ENCODE data around the gene PDE7B.

The PDE7B gene

GRCh38 chr6:135932651-135933050 is 81.2 kb downstream of the PDE7B start:
- no peaks in the 10 kb centered on the region for H3K4me1 Mint-ChIP-seq
- no peak for DNase-seq (ENCODE audit: low spot score in 2 of 2)
- ATAC-seq (replicated peaks; ENCODE audit: extremely low read depth, poor library complexity, severe bottlenecking): no peak
- H3K27me3 Mint-ChIP-seq: no peaks in the 10 kb centered on the region
- no peak overlapping the region for H3K4me3 Mint-ChIP-seq
- no peak overlapping the region for H3K27ac Mint-ChIP-seq (ENCODE audit: low read depth)
- no peaks in the 10 kb centered on the region for H3K9me3 Mint-ChIP-seq
- no peaks in the 10 kb centered on the region for H3K36me3 Mint-ChIP-seq (ENCODE audit: insufficient read depth)

- Mint-ChIP-seq H3K27ac (ENCODE audit: low read depth) (no peak overlapping the region), H3K27me3 (no peaks in the 10 kb centered on the region), H3K4me3 (no peak overlapping the region), H3K4me1 (no peaks in the 10 kb centered on the region), H3K9me3 (no peaks in the 10 kb centered on the region), H3K36me3 (ENCODE audit: insufficient read depth) (no peaks in the 10 kb centered on the region)
- ATAC-seq (replicated peaks; ENCODE audit: extremely low read depth, poor library complexity, severe bottlenecking) (no peak), DNase-seq (ENCODE audit: low spot score in 2 of 2) (no peak)
These were observed 84.6 kb downstream of the PDE7B start for GRCh38 chr6:135935941-135936601.

GRCh38 chr6:135936606-135937005 is 85.1 kb downstream of the PDE7B start:
- no peak overlapping the region for H3K27ac Mint-ChIP-seq (ENCODE audit: low read depth)
- DNase-seq (ENCODE audit: low spot score in 2 of 2) (no peak), ATAC-seq (replicated peaks; ENCODE audit: extremely low read depth, poor library complexity, severe bottlenecking) (no peak)
- no peaks in the 10 kb centered on the region for H3K36me3 Mint-ChIP-seq (ENCODE audit: insufficient read depth)
- no peaks in the 10 kb centered on the region for H3K9me3 Mint-ChIP-seq
- no peaks in the 10 kb centered on the region for H3K4me1 Mint-ChIP-seq
- H3K27me3 Mint-ChIP-seq: no peaks in the 10 kb centered on the region
- H3K4me3 Mint-ChIP-seq: no peak overlapping the region

- no peaks in the 10 kb centered on the region for H3K9me3 Mint-ChIP-seq
- no peaks in the 10 kb centered on the region for H3K4me1 Mint-ChIP-seq
- no peak for ATAC-seq (replicated peaks; ENCODE audit: extremely low read depth, poor library complexity, severe bottlenecking)
- no peaks in the 10 kb centered on the region for H3K27me3 Mint-ChIP-seq
- H3K36me3 Mint-ChIP-seq (ENCODE audit: insufficient read depth): no peaks in the 10 kb centered on the region
- no peak for DNase-seq (ENCODE audit: low spot score in 2 of 2)
- no peak overlapping the region for H3K27ac Mint-ChIP-seq (ENCODE audit: low read depth)
- no peak overlapping the region for H3K4me3 Mint-ChIP-seq
These were observed 85.6 kb downstream of the PDE7B start for GRCh38 chr6:135937106-135937505.

- H3K9me3 Mint-ChIP-seq: no peaks in the 10 kb centered on the region
- DNase-seq (ENCODE audit: low spot score in 2 of 2): no peak
- H3K4me1 Mint-ChIP-seq: no peaks in the 10 kb centered on the region
- no peaks in the 10 kb centered on the region for H3K36me3 Mint-ChIP-seq (ENCODE audit: insufficient read depth)
- no peak for ATAC-seq (replicated peaks; ENCODE audit: extremely low read depth, poor library complexity, severe bottlenecking)
- H3K27me3 Mint-ChIP-seq: no peaks in the 10 kb centered on the region
- no peak overlapping the region for H3K27ac Mint-ChIP-seq (ENCODE audit: low read depth)
- H3K4me3 Mint-ChIP-seq: no peak overlapping the region
These were observed 87.2 kb downstream of the PDE7B start for GRCh38 chr6:135938576-135939207.

- H3K27ac Mint-ChIP-seq (ENCODE audit: low read depth): no peak overlapping the region
- DNase-seq (ENCODE audit: low spot score in 2 of 2) (no peak), ATAC-seq (replicated peaks; ENCODE audit: extremely low read depth, poor library complexity, severe bottlenecking) (no peak)
- H3K27me3 Mint-ChIP-seq: no peaks in the 10 kb centered on the region
- no peaks in the 10 kb centered on the region for H3K4me1 Mint-ChIP-seq
- no peaks in the 10 kb centered on the region for H3K36me3 Mint-ChIP-seq (ENCODE audit: insufficient read depth)
- no peak overlapping the region for H3K4me3 Mint-ChIP-seq
- no peaks in the 10 kb centered on the region for H3K9me3 Mint-ChIP-seq
These were observed 87.7 kb downstream of the PDE7B start for GRCh38 chr6:135939208-135939591.

- no peaks in the 10 kb centered on the region for H3K9me3 Mint-ChIP-seq
- H3K27ac Mint-ChIP-seq (ENCODE audit: low read depth): no peak overlapping the region
- no peaks in the 10 kb centered on the region for H3K4me1 Mint-ChIP-seq
- H3K27me3 Mint-ChIP-seq: no peaks in the 10 kb centered on the region
- no peaks in the 10 kb centered on the region for H3K36me3 Mint-ChIP-seq (ENCODE audit: insufficient read depth)
- no peak overlapping the region for H3K4me3 Mint-ChIP-seq
- ATAC-seq (replicated peaks; ENCODE audit: extremely low read depth, poor library complexity, severe bottlenecking) (no peak), DNase-seq (ENCODE audit: low spot score in 2 of 2) (no peak)
These were observed 89.2 kb downstream of the PDE7B start for GRCh38 chr6:135940616-135941167.

- H3K4me3 Mint-ChIP-seq: no peak overlapping the region
These were observed 89.9 kb downstream of the PDE7B start for GRCh38 chr6:135941275-135942025.

GRCh38 chr6:135944120-135944519 is 92.6 kb downstream of the PDE7B start:
- Mint-ChIP-seq H3K4me1 (no peaks in the 10 kb centered on the region), H3K4me3 (no peak overlapping the region), H3K27me3 (peaks cover 17% of the 10 kb centered on the region), H3K9me3 (no peaks in the 10 kb centered on the region), H3K27ac (ENCODE audit: low read depth) (no peak overlapping the region), H3K36me3 (ENCODE audit: insufficient read depth) (no peaks in the 10 kb centered on the region)
- no peak for ATAC-seq (replicated peaks; ENCODE audit: extremely low read depth, poor library complexity, severe bottlenecking)
- DNase-seq (ENCODE audit: low spot score in 2 of 2): no peak

More at GRCh38 chr6:135941275-135942025, 89.9 kb downstream of the PDE7B start:
- DNase-seq (ENCODE audit: low spot score in 2 of 2) (no peak), ATAC-seq (replicated peaks; ENCODE audit: extremely low read depth, poor library complexity, severe bottlenecking) (no peak)
- no peaks in the 10 kb centered on the region for H3K4me1 Mint-ChIP-seq
- no peak overlapping the region for H3K27ac Mint-ChIP-seq (ENCODE audit: low read depth)
- H3K9me3 Mint-ChIP-seq: no peaks in the 10 kb centered on the region
- no peaks in the 10 kb centered on the region for H3K36me3 Mint-ChIP-seq (ENCODE audit: insufficient read depth)
- H3K27me3 Mint-ChIP-seq: no peaks in the 10 kb centered on the region

- no peak overlapping the region for H3K4me3 Mint-ChIP-seq
- DNase-seq (ENCODE audit: low spot score in 2 of 2) (no peak), ATAC-seq (replicated peaks; ENCODE audit: extremely low read depth, poor library complexity, severe bottlenecking) (no peak)
- H3K27ac Mint-ChIP-seq (ENCODE audit: low read depth): no peak overlapping the region
- H3K36me3 Mint-ChIP-seq (ENCODE audit: insufficient read depth): no peaks in the 10 kb centered on the region
- no peaks in the 10 kb centered on the region for H3K4me1 Mint-ChIP-seq
- peaks cover 34% of the 10 kb centered on the region for H3K27me3 Mint-ChIP-seq
- no peaks in the 10 kb centered on the region for H3K9me3 Mint-ChIP-seq
These were observed 95.2 kb downstream of the PDE7B start for GRCh38 chr6:135946674-135947073.

GRCh38 chr6:135950669-135951068 is 99.2 kb downstream of the PDE7B start:
- Mint-ChIP-seq H3K27me3 (peaks cover 34% of the 10 kb centered on the region), H3K4me1 (no peaks in the 10 kb centered on the region), H3K9me3 (no peaks in the 10 kb centered on the region), H3K36me3 (ENCODE audit: insufficient read depth) (no peaks in the 10 kb centered on the region), H3K4me3 (no peak overlapping the region), H3K27ac (ENCODE audit: low read depth) (no peak overlapping the region)
- no peak for DNase-seq (ENCODE audit: low spot score in 2 of 2)
- ATAC-seq (replicated peaks; ENCODE audit: extremely low read depth, poor library complexity, severe bottlenecking): no peak

- no peak for ATAC-seq (replicated peaks; ENCODE audit: extremely low read depth, poor library complexity, severe bottlenecking)
- H3K9me3 Mint-ChIP-seq: no peaks in the 10 kb centered on the region
- peaks cover 34% of the 10 kb centered on the region for H3K27me3 Mint-ChIP-seq
- H3K4me3 Mint-ChIP-seq: no peak overlapping the region
- H3K36me3 Mint-ChIP-seq (ENCODE audit: insufficient read depth): no peaks in the 10 kb centered on the region
- no peaks in the 10 kb centered on the region for H3K4me1 Mint-ChIP-seq
- DNase-seq (ENCODE audit: low spot score in 2 of 2): no peak
- H3K27ac Mint-ChIP-seq (ENCODE audit: low read depth): no peak overlapping the region
These were observed 99.7 kb downstream of the PDE7B start for GRCh38 chr6:135951169-135951568.

GRCh38 chr6:135953818-135954217 is 102.3 kb downstream of the PDE7B start:
- Mint-ChIP-seq H3K4me1 (no peaks in the 10 kb centered on the region), H3K9me3 (no peaks in the 10 kb centered on the region), H3K36me3 (ENCODE audit: insufficient read depth) (no peaks in the 10 kb centered on the region), H3K27ac (ENCODE audit: low read depth) (no peak overlapping the region), H3K27me3 (peaks cover 20% of the 10 kb centered on the region), H3K4me3 (no peak overlapping the region)
- ATAC-seq (replicated peaks; ENCODE audit: extremely low read depth, poor library complexity, severe bottlenecking): no peak
- no peak for DNase-seq (ENCODE audit: low spot score in 2 of 2)

Data from central memory CD8-positive, alpha-beta T cell (primary cell).